ENCODE results near the gene RIMS4. TPM values are rescaled to one million over a fixed set of nuclear protein-coding genes. Genes with fewer than 3 reads are reported as not detected.
A peak's percentile ranks its signal among the peaks of the same experiment; 100 is the strongest.

RIMS4 gene
- total and polyA plus RNA-seq, 2 of the 8 experiments (the other 6 are each of a cell fraction or from before 2014, with no cell fraction given), result 13.3 to 44.2 TPM

GRCh38 chr20:44747166-44748004 lies 63.0 kb downstream of the RIMS4 start:
- H3K27ac ChIP-seq (ENCODE audit: low read depth, low read length), result no peak overlapping the region
- peak; percentile 57 for FAIRE-seq
- ChIA-PET POLR2A (ENCODE audit: partially characterized antibody) (interaction anchor here (0.6 to 1.4 kb wide), 10 partner anchors 8 to 156 kb away, joined by 3 to 6 read pairs (median 3); partner anchors contain the start of gene YWHAB), CTCF (ENCODE audit: partially characterized antibody) (interaction anchor here (0.6 to 15.1 kb wide), 63 partner anchors 9 to 303 kb away, joined by 3 to 256 read pairs (median 4); partner anchors contain the start of gene RIMS4)
- DNase-seq (ENCODE audit: low read depth in 1 of 2, low spot score in 2 of 2), result peak; percentile 83 to 95
- no peaks in the 10 kb centered on the region for H3K79me1 ChIP-seq (ENCODE audit: low read depth, low read length)
- peak overlapping the region; percentile 88 for H4K91ac ChIP-seq (replicated peaks; ENCODE audit: insufficient read length, low read length)
- H3K9ac ChIP-seq (replicated peaks in 1 of 4; ENCODE audit: extremely low read depth in 1 of 4, low read depth in 3 of 4, low read length in 3 of 4), result no peak overlapping the region; a peak in 1 of 7 replicates
- H2AFZ ChIP-seq (ENCODE audit: low read length), result no peak overlapping the region
- no peak overlapping the region for H3K56ac ChIP-seq (replicated peaks; ENCODE audit: insufficient read length, low read depth, low read length)
- H3K23me2 ChIP-seq (ENCODE audit: low read depth, low read length), result peaks cover 11% of the 10 kb centered on the region; the same call in 1 of the 2 replicates
- peak overlapping the region; percentile 68 for H4K5ac ChIP-seq (ENCODE audit: insufficient read length, low read depth, low read length)
- no peak overlapping the region for H3K23ac ChIP-seq (ENCODE audit: insufficient read length)
- WGBS, 2 experiments (ENCODE audit: extremely low coverage in 1 of 2, insufficient coverage in 1 of 2, insufficient read length in 1 of 2, insufficient replicate concordance in 2 of 2, low coverage in 1 of 2, low lambda C conversion rate in 2 of 2, missing lambda C conversion rate in 1 of 2), result 20% methylated on average over 5 of the region's 5 CpGs; no CpG with 5 or more reads in 1 of the 2 experiments
- H4K8ac ChIP-seq (ENCODE audit: extremely low read depth, insufficient read depth, low read length), result peak overlapping the region; percentile 71; the same call in 1 of the 2 replicates
- H3K27me3 ChIP-seq (replicated peaks in 1 of 4; ENCODE audit: control insufficient read depth in 3 of 4, extremely low read depth in 1 of 4, insufficient read depth in 3 of 4, low read length in 3 of 4), result peaks cover 2 to 39% (median 25%) of the 10 kb centered on the region in 4 experiments
- peak overlapping the region; percentile 92 for H3K18ac ChIP-seq (ENCODE audit: extremely low read depth, low read length)
- H3K79me2 ChIP-seq (ENCODE audit: control insufficient read depth in 1 of 2, insufficient read depth in 2 of 2, low read length in 2 of 2), result no peaks in the 10 kb centered on the region
- H3K4me1 ChIP-seq (replicated peaks in 1 of 4; ENCODE audit: control insufficient read depth in 3 of 4, insufficient read depth in 4 of 4, low read length in 3 of 4), result peaks cover 0 to 10% (median 3%) of the 10 kb centered on the region in 4 experiments; a peak in 5 of 7 replicates
- H2BK120ac ChIP-seq (replicated peaks; ENCODE audit: low read depth, low read length), result peak overlapping the region; percentile 71
- H2BK5ac ChIP-seq (ENCODE audit: low read depth, low read length), result peak overlapping the region; percentile 84
- no peak overlapping the region for H3K14ac ChIP-seq (ENCODE audit: insufficient read length)
- peak overlapping the region; percentile 89; the same call in 1 of the 2 replicates for H2BK15ac ChIP-seq (ENCODE audit: low read length)
- peak overlapping the region; percentile 94; the same call in 1 of the 2 replicates for H2BK20ac ChIP-seq (ENCODE audit: low read length)
- no peaks in the 10 kb centered on the region for H3K36me3 ChIP-seq (ENCODE audit: control insufficient read depth in 2 of 4, insufficient read depth in 4 of 4, low read length in 3 of 4)
- no peaks in the 10 kb centered on the region for H4K20me1 ChIP-seq (replicated peaks in 1 of 2; ENCODE audit: control insufficient read depth in 1 of 2, insufficient read depth in 2 of 2, low read length in 2 of 2)
- peak overlapping the region; percentile 91 for H2AK5ac ChIP-seq (ENCODE audit: low read depth, low read length)
- no peak overlapping the region for H3K4me3 ChIP-seq (ENCODE audit: extremely low read depth in 1 of 4, insufficient read depth in 2 of 4, low read depth in 3 of 4, low read length in 4 of 4)
- H3K9me3 ChIP-seq (ENCODE audit: insufficient read depth in 2 of 2, low read depth in 1 of 2, low read length in 1 of 2), result no peaks in the 10 kb centered on the region
- H3K4ac ChIP-seq (replicated peaks; ENCODE audit: insufficient read length, low read depth, low read length), result no peak overlapping the region
- peak overlapping the region; percentile 98 for H2BK12ac ChIP-seq (ENCODE audit: low read depth, low read length)
- peak overlapping the region in 1 of 2 experiments; percentile 95; a peak in 2 of 4 replicates for H3K4me2 ChIP-seq (ENCODE audit: insufficient read depth in 1 of 2, low read depth in 2 of 2, low read length in 2 of 2)
- TF ChIP-seq PHF8 (conservative IDR thresholded peaks at IDR 0.05; ENCODE audit: low read depth, low read length) (no peak), CBX8 (IDR thresholded peaks at IDR 0.05; ENCODE audit: borderline replicate concordance, low read depth, low read length) (no peak), CREB1 (IDR thresholded peaks at IDR 0.05) (no peak), BACH1 (IDR thresholded peaks at IDR 0.05; ENCODE audit: low read length) (no peak), ATF3 (IDR thresholded peaks at IDR 0.05; ENCODE audit: insufficient read depth, low read depth, low read length) (no peak), POLR2A (IDR thresholded peaks at IDR 0.05; ENCODE audit: control extremely low read depth in 1 of 2, low read depth in 2 of 2, low read length in 2 of 2) (no peak), KDM4A (IDR thresholded peaks at IDR 0.05; ENCODE audit: low read depth, low read length, severe bottlenecking) (no peak), GTF2F1 (IDR thresholded peaks at IDR 0.05; ENCODE audit: borderline replicate concordance, low read depth, low read length) (no peak), CHD2 (IDR thresholded peaks at IDR 0.05; ENCODE audit: low read length) (no peak), JUND (IDR thresholded peaks at IDR 0.05; ENCODE audit: low read length) (no peak), FOSL1 (IDR thresholded peaks at IDR 0.05; ENCODE audit: insufficient read depth, low read depth, low read length) (no peak)

Data from H1 (cell line).